ENCODE results near the gene KLRC1.
"Not testable (repeated sequence)": the region's sequence is repeated elsewhere in the genome, so short reads cannot be mapped to it uniquely, and the experiment has no call there.

The KLRC1 gene

DNA sequence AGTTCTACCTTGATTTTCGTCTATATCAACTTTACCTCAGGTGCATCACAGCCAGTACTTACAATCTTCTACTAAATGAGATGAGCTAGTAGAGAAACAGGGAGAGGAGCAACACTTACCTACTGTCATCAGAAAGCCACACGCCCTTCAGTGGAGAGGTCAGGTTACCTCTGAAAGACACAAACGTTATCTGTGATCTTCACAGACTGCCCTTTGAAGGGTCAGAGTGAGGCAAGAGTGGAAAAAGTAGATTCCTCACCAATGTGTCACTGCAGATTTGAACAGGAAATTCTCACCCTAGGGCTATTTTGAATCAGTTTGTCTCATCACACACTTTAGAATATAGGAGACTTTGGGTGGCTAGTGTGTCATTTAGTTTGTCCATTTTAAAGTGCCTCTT, 31.0 kb downstream of the KLRC1 start:
- DNase-seq (ENCODE audit: low read depth): not testable (repeated sequence)

DNA sequence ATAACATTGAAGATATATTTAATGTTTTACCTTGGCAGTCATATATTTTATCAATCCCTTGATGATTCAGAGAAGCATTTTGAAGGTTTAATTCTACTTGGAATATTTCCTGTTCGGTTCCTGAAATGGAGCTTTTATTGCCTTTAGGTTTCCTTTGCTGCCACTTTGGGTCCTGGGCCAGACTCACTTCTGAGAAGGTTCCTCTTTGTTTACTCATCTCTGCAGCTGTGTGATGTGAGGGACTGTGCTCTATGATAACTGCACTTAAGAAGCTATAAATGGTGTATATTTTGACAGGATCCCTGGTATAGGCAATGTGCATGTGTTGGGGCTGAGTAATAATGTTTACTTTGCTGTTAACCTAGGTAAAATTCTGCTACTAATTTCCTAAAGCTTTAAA, 32.8 kb downstream of the KLRC1 start, which contains the start of gene KLRC3:
KLRC3 (minus strand) TSS at position 262 of the 400 bp plus-strand sequence; CDS start at position 217, 45 bp downstream.
- DNase-seq (ENCODE audit: low read depth): not testable (repeated sequence)

DNA sequence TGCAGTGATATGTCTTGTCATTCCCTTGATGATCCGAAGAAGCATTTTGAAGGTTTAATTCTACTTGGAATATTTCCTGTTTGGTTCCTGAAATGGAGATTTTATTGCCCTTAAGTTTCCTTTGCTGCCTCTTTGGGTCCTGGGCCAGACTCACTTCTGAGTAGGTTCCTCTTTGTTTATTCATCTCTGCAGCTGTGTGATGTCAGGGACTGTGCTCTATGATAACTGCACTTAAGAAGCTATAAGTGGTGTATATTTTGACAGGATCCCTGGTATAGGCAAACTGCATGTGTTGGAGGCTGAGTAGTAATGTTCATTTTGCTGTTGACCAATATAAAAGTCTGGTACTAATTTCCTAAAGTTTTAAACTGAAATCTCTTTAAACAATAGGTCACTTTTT, 43.8 kb downstream of the KLRC1 start, which contains the start of gene KLRC4:
KLRC4 (minus strand) TSS at position 366 of the 400 bp plus-strand sequence; CDS start at position 184, 182 bp downstream.
- no peak for DNase-seq (ENCODE audit: low read depth)

DNA sequence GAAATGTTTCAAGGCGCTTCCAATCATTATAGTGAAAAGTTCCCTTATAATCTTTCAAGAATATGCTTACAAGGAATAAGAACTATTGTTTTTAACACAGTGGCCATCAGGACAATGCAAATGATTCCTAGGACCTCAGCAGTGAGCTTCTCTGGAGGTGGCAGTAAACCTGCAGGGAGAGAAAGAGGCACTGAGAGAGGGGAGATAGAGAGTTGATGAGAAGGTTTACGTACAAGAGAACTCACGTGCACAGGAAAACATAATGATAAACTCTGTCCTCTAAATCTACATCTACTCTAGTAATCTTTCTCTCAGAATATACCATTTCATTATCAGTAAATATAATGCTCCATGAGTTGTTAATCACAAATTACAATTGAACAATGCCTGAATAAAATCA, 44.3 kb downstream of the KLRC1 start:
- no peak for DNase-seq (ENCODE audit: low read depth)

DNA sequence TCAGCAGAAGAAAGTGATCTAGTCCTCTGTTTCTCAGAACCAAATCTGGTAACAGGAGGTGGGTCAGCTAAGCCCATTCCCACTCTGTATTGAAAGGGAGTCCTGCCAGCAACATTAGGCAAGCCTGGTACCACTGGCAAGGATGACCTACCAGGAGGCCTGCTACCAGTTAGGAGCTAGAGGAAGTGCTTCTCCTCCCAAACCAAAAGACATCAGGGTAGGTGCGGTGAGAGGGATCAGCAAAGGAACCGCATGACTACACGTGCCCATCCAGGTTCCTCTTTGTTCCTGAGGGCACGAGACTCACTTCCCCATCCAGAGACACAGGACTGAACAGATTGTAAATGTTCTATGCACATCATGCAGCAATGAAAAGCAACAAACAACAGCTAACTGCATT, 46.5 kb downstream of the KLRC1 start:
- DNase-seq (ENCODE audit: low read depth): no peak

DNA sequence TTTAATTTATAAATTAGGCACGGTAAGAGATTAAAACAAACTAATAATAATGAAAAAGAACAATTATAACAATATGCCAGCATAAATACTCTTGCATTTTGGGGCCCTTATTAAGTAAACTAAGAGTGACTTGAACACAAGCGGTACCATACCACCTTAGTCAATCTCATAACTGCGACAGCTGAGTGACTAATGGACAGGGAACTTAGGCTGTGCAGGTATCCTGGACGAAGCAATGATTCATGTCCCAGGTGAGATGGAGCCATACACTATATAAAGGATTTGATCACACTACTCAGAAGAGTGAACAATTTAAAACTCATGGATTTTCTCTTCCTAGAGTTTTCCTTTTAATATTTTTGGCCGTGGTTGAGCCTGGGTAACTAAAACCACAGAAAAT, 47.9 kb downstream of the KLRC1 start:
- no peak for DNase-seq (ENCODE audit: low read depth)

DNA sequence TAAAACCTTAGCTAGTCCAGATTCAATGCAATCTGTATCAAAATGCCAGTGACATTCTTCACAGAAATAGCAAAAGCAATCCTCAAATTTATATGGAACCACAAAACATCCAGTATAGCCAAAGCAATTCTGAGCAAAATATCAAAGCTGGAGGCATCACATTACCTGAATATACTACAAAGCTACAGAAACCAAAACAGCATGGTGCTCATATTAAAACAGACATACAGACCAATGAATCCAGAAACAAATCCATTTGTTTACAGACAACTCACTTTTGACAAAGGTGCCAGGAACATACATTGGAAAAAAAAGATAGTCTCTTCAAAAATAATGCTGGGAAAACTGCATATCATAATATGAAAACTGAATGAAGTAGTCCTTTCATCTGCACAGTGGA, 48.4 kb downstream of the KLRC1 start:
- no peak for DNase-seq (ENCODE audit: low read depth)

DNA sequence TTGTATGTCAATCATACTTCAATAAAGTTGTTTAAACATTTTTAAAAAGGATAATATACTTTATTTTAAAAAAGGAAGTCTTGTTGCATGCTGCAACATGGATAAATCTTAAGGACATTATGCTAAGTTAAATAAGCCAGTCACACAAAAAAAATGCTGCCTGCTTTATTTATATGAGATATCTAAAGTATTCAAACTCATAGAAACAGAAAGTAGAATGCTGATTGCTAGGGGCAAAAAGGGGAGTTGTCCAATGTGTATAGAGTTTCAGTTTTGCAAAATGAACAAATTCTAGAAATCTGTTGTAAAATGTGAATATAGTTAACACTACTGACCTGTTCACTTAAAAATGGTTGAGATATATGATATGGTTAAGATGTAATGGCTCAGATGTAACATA, 52.3 kb downstream of the KLRC1 start:
- no peak for DNase-seq (ENCODE audit: low read depth)

DNA sequence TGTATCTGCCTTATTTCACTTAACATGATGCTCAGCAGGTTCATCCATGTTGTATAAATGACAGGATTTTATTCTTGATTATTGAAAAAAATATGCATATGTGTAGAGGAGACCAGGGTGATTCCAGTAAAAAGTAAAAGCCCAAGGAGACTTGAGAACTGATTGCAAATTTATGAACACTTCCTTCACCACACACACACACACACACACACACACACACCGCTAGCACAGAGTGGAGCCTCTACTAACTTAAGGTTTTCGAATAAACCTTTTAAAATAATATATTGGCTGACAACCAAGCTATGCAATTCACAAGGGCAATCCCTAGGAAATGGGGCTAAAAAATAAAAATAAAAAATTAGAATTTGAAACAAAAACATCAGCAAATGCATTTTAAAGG, 55.0 kb downstream of the KLRC1 start:
- DNase-seq (ENCODE audit: low read depth): no peak

DNA sequence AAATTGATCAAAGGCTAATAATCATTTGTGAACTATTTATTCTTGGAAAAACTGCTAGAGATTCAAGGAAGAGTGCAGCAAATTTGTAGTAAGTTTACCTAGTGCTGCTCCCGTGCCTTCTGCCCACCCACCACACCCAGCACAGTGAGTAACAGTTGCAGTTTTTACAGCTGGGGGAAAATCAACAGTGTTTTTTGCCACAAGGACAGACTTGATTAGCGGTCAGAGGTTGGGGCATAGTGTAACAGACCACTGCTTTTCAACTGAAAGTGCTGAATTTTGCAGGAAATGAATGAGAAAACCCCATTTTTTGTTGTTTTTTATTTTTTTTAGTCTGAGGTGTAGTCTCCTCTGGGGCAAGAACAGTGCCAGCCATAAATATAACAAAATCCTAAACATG, 55.9 kb downstream of the KLRC1 start:
- DNase-seq (ENCODE audit: low read depth): no peak

DNA sequence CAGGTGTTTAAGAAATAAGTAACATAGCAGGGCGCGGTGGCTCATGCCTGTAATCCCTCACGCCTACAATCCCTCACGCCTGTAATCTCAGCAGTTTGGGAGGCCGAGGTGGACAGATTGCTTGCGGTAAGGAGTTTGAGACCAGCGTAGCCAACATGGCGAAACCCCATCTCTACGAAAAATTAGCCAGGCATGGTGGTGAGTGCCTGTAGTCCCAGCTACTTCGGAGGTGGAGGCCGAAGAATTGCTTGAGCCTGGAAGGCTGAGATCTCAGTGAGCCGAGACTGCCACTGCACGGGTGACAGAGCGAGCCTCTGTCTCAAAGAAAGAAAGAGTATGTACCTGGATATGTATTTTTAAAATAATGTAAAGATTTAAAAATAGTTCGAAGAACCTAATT, 57.0 kb downstream of the KLRC1 start:
- not testable (repeated sequence) for DNase-seq (ENCODE audit: low read depth)
